Measurements from ENCODE around the gene DGKA. TPM values are rescaled to one million over a fixed set of nuclear protein-coding genes. Genes with fewer than 3 reads are reported as not detected.

DGKA gene
- total RNA-seq, 1 experiment from 2014 or later = 27.2 TPM

DNA sequence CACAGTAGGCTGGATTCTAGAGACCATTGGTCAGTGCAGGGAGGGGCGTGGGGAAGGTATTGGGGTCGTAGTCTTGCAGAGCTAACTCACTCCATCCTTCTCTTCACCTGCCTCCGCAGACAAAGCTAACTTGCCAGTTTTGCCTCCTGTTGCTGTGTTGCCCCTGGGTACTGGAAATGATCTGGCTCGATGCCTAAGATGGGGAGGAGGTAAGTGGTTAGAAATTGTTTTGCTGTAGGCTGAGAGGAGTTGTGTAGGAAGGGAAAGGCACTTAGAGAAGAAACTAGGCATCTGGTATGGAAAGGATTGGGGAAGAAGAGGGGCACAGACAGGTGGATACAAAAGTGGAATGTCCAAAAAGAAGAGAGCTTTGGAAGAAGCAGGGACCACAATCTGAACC lies 11.1 kb downstream of the DGKA start:
- H3K4me2 ChIP-seq (ENCODE audit: low read length) = no peak overlapping the region
- no peaks in the 10 kb centered on the region for H3K79me2 ChIP-seq (ENCODE audit: low read length)
- TF ChIP-seq, protein P1, sequence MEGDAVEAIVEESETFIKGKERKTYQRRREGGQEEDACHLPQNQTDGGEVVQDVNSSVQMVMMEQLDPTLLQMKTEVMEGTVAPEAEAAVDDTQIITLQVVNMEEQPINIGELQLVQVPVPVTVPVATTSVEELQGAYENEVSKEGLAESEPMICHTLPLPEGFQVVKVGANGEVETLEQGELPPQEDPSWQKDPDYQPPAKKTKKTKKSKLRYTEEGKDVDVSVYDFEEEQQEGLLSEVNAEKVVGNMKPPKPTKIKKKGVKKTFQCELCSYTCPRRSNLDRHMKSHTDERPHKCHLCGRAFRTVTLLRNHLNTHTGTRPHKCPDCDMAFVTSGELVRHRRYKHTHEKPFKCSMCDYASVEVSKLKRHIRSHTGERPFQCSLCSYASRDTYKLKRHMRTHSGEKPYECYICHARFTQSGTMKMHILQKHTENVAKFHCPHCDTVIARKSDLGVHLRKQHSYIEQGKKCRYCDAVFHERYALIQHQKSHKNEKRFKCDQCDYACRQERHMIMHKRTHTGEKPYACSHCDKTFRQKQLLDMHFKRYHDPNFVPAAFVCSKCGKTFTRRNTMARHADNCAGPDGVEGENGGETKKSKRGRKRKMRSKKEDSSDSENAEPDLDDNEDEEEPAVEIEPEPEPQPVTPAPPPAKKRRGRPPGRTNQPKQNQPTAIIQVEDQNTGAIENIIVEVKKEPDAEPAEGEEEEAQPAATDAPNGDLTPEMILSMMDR (conservative IDR thresholded peaks at IDR 0.05; ENCODE audit: low read depth, low read length) = no peak
- TF ChIP-seq EZH2 (IDR thresholded peaks at IDR 0.05; ENCODE audit: low read length, unreplicated experiment) = no peak
- no peak for TF ChIP-seq EZH2phosphoT487 (IDR thresholded peaks at IDR 0.05; ENCODE audit: borderline replicate concordance, low read length)
- H3K36me3 ChIP-seq (ENCODE audit: low read depth, low read length) = 0 out of 2 replicates have a peak, but pooled peaks cover 6% of the 10 kb centered on the region
- ATAC-seq (no peak), DNase-seq (no peak)
- no peak overlapping the region for H2AFZ ChIP-seq (ENCODE audit: low read length)
- H3K9me2 ChIP-seq (replicated peaks; ENCODE audit: low read length) = no peaks in the 10 kb centered on the region
- BruUV-seq (replicated peaks) = no TSS peak
- H3K27ac ChIP-seq (ENCODE audit: low read length) = no peak overlapping the region
- H3K4me1 ChIP-seq (ENCODE audit: insufficient read depth, low read length) = peaks cover 21% of the 10 kb centered on the region
- H3F3A ChIP-seq (ENCODE audit: low read length, unreplicated experiment) = no peaks in the 10 kb centered on the region
- H4K20me1 ChIP-seq (ENCODE audit: low read length) = no peaks in the 10 kb centered on the region
- H3K9me3 ChIP-seq (ENCODE audit: low read length) = no peaks in the 10 kb centered on the region
- intact Hi-C loops (cut with micrococcal nuclease) = no loop called here
- H3K4me3 ChIP-seq (ENCODE audit: low read length) = no peak overlapping the region
- CTCF ChIA-PET = no interaction called here
- H3K27me3 ChIP-seq (ENCODE audit: low read length) = no peaks in the 10 kb centered on the region
- no peak overlapping the region for H3K9ac ChIP-seq (ENCODE audit: low read length)
- POLR2A ChIA-PET (ENCODE audit: unreplicated experiment) = no interaction called here

DNA sequence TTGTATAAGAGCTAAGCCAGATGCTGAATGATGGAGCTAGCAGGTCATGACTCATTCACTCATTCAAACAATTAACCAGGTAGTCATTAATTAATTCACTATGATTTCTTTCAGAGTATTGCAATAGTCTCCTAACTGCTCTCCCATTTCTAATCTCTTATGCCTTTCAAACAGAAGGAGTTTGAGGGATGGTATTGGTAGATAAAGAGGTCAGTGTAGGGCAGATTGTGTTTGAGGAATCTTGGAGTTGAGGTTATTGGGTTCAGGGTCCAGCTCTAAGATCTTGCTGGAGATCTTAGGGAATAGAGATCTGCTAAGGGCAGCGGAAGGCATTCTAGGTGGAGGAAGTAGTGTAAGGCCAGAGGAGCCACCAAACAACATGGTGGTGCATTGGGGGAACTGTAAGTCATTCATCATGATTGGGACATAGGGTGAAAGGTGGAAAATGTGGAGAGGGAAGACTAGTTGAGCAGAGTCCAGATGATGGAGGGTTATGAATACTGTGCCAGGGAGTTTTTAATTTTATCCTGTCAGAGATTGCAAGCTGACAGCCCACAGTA lies 11.7 kb downstream of the DGKA start:
- no peaks in the 10 kb centered on the region for H3K9me3 ChIP-seq (ENCODE audit: low read length)
- no peaks in the 10 kb centered on the region for H3K9me2 ChIP-seq (replicated peaks; ENCODE audit: low read length)
- H3K4me2 ChIP-seq (ENCODE audit: low read length) = no peak overlapping the region
- DNase-seq = no peak
- no peaks in the 10 kb centered on the region for H4K20me1 ChIP-seq (ENCODE audit: low read length)
- H3K79me2 ChIP-seq (ENCODE audit: low read length) = no peaks in the 10 kb centered on the region
- ATAC-seq = no peak
- H3K9ac ChIP-seq (ENCODE audit: low read length) = no peak overlapping the region
- BruUV-seq (replicated peaks) = no TSS peak
- no peak overlapping the region for H3K27ac ChIP-seq (ENCODE audit: low read length)
- no peaks in the 10 kb centered on the region for H3K27me3 ChIP-seq (ENCODE audit: low read length)
- POLR2A ChIA-PET (ENCODE audit: unreplicated experiment) = no interaction called here
- 0 out of 2 replicates have a peak, but pooled peaks cover 6% of the 10 kb centered on the region for H3K36me3 ChIP-seq (ENCODE audit: low read depth, low read length)
- H3F3A ChIP-seq (ENCODE audit: low read length, unreplicated experiment) = no peaks in the 10 kb centered on the region
- TF ChIP-seq, protein P1 (conservative IDR thresholded peaks at IDR 0.05; ENCODE audit: low read depth, low read length) = no peak
- TF ChIP-seq EZH2 (IDR thresholded peaks at IDR 0.05; ENCODE audit: low read length, unreplicated experiment) = no peak
- no peak for TF ChIP-seq EZH2phosphoT487 (IDR thresholded peaks at IDR 0.05; ENCODE audit: borderline replicate concordance, low read length)
- CTCF ChIA-PET = interaction anchor here (0.6 kb wide), 1 partner anchor 27 kb away, joined by 4 read pairs; no protein-coding TSS in a partner anchor
- peaks cover 18% of the 10 kb centered on the region for H3K4me1 ChIP-seq (ENCODE audit: insufficient read depth, low read length)
- H2AFZ ChIP-seq (ENCODE audit: low read length) = no peak overlapping the region
- intact Hi-C loops (cut with micrococcal nuclease) = no loop called here
- no peak overlapping the region for H3K4me3 ChIP-seq (ENCODE audit: low read length)

DNA sequence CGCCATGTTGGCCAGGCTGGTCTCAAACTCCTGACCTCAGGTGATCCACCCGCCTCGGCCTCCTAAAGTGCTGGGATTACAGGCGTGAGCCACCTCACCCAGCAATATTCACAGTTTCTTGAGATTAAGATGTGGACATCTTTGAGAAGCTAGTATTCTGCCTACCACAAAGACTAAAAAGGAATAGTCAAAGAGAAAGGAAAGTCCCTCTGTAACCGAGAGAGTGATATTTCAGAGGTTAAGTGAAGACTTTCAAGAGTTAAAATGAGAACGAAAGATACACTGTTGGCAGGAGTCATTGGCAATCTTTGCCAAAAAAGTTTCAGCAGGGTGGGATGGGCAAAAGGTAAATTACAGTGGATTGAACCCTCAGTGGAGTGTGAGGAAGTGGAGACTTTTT lies 15.6 kb downstream of the DGKA start:
- no peaks in the 10 kb centered on the region for H3K79me2 ChIP-seq (ENCODE audit: low read length)
- H3K4me3 ChIP-seq (ENCODE audit: low read length) = no peak overlapping the region
- no peaks in the 10 kb centered on the region for H3K9me2 ChIP-seq (replicated peaks; ENCODE audit: low read length)
- no peaks in the 10 kb centered on the region for H3K9me3 ChIP-seq (ENCODE audit: low read length)
- no peak for ATAC-seq
- DNase-seq = no peak
- H2AFZ ChIP-seq (ENCODE audit: low read length) = no peak overlapping the region
- TF ChIP-seq EZH2 (IDR thresholded peaks at IDR 0.05; ENCODE audit: low read length, unreplicated experiment) (no peak), EZH2phosphoT487 (IDR thresholded peaks at IDR 0.05; ENCODE audit: borderline replicate concordance, low read length) (no peak)
- TF ChIP-seq, protein P1 (conservative IDR thresholded peaks at IDR 0.05; ENCODE audit: low read depth, low read length) = no peak
- H3K4me2 ChIP-seq (ENCODE audit: low read length) = no peak overlapping the region
- H4K20me1 ChIP-seq (ENCODE audit: low read length) = no peaks in the 10 kb centered on the region
- intact Hi-C loops (cut with micrococcal nuclease) = no loop called here
- no peak overlapping the region for H3K9ac ChIP-seq (ENCODE audit: low read length)
- H3K4me1 ChIP-seq (ENCODE audit: insufficient read depth, low read length) = no peaks in the 10 kb centered on the region
- no peak overlapping the region for H3K27ac ChIP-seq (ENCODE audit: low read length)
- H3K36me3 ChIP-seq (ENCODE audit: low read depth, low read length) = peaks cover 6% of the 10 kb centered on the region; the same call in 1 of the 2 replicates
- BruUV-seq (replicated peaks) = no TSS peak
- POLR2A ChIA-PET (ENCODE audit: unreplicated experiment) = no interaction called here
- no peaks in the 10 kb centered on the region for H3K27me3 ChIP-seq (ENCODE audit: low read length)
- CTCF ChIA-PET = no interaction called here
- H3F3A ChIP-seq (ENCODE audit: low read length, unreplicated experiment) = no peaks in the 10 kb centered on the region

Data from PC-3 (cell line).